LHCN-M2 (cell line): ENCODE results near the gene PKIB. TPM values are rescaled to one million over a fixed set of nuclear protein-coding genes. Genes with fewer than 3 reads are reported as not detected.
"Not testable (repeated sequence)": the region's sequence is repeated elsewhere in the genome, so short reads cannot be mapped to it uniquely, and the experiment has no call there.

Experiments
- DNase-seq: peaks from one replicate; pipeline ENCODE4 v3.0.0-alpha.2; 2012; ENCODE audit warnings: low read depth
- total RNA-seq: library from RNA; depleted of rRNA; stranded (reverse); fragments of >200 nt; gene quantifications from 2 replicates; pipeline ENCODE4 v1.2.3, GENCODE V29; 2014; rRNA removed

The PKIB gene
- total RNA-seq, 1 experiment from 2014 or later, result 0.57 TPM

- not testable (repeated sequence) for DNase-seq
Measured at GRCh38 chr6:122744856-122745255, 134.7 kb downstream of the PKIB start.

DNA sequence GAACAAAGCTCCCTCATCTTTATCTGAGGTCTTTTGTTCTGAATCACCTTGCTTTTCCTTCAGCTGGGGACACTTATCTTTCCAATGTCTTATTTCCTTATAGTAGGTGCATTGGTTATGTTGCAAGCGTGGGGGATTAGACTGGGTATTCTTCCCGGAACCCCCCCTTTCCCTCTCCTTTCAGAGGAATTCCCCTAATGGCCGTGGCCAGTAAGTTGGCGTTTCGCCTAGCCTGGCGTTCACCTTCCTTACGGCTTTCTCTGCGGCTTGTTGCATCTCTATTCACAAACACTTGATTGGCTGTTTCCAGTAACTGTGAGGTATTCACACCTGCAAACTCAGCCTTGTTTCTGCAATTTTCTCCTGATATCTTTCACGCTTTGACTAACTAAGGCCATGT is 136.5 kb downstream of the PKIB start:
- no peak for DNase-seq

DNA sequence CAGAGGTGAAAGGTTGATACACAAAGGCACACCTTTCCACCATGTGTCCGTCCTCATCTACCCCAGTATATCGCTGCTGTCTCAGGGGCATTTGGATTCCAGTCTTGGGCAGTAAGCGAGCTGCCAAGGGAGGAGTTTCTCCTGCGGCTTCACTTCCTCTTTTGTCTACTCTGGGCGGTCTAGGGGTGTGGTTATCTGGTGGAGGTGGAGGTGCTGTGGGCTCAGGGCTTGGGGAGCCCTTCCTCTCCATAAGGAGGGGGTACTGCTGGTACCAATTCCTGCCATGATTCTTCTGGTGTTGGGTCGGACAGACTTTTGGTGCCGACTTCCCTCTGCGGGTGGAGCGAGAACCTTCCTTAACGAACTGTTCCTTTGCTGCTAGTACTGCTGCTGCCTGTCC is 137.4 kb downstream of the PKIB start:
- no peak for DNase-seq

DNA sequence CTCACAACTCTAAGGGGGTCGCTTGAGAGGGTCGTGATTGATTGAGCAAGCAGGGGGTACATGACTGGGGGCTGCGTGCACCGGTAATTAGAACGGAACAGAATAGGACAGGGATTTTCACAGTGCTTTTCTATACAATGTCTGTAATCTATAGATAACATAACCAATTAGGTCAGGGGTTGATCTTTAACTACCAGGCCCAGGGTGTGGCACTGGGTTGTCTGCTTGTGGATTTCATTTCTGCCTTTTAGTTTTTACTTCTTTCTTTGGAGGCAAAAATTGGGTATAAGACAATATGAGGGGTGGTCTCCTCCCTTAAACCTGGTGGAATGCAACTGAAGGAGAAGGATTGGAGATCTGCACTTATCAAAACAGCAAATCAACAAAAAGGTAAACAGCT is 138.7 kb downstream of the PKIB start:
- not testable (repeated sequence) for DNase-seq

DNA sequence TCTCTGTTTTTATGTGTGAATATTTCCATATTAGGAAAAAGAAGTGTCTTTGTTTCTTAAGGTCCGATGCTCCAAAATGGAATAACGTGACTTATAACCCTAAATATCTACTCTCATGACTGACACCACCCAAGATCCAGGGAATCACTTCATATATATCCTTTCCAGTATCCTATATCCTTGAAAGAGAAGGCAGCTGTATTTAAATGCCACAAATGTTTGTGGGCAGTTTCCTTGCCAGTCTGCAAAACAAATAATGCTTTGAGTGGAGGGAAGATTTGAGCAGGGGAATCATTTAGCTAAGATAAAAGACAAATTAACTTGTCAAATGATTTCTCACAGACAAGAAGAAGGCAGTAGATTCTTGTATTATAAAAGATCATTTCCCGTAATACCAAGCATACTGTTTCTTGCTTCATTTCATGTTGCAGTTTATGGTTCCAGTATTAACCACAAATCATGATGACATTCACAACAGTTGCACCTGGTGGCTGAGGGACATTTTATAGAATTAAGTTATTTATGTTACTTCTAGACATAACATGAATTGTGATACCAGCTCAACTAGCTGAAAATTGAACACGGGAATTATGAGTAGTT is 139.3 kb downstream of the PKIB start:
- DNase-seq, result peak; percentile 13

GRCh38 chr6:122751326-122751725 is 141.1 kb downstream of the PKIB start:
- no peak for DNase-seq

DNA sequence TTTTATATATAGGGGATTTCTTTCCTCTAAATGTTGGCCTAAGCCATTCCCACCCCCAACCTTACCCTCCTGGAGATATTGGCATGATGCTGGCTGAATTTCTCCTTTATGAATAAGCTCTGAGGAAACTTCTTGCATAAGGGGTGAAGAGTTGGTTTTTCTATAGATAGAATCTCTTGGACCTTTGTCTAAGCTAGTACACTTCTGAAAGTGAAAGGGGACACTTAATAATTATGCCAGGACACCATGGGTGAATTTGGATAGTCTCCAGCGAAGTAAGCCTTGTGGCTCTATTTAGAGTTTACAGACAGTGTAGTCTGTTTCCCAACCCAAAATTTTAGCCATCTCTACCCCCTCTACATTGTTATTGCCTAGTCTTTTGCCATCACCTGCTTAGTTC is 142.3 kb downstream of the PKIB start:
- DNase-seq, result no peak

- no peak for DNase-seq
Measured at GRCh38 chr6:122753000-122753687, 142.9 kb downstream of the PKIB start.

GRCh38 chr6:122753688-122754056 is 143.5 kb downstream of the PKIB start:
- peak; percentile 68 for DNase-seq

DNA sequence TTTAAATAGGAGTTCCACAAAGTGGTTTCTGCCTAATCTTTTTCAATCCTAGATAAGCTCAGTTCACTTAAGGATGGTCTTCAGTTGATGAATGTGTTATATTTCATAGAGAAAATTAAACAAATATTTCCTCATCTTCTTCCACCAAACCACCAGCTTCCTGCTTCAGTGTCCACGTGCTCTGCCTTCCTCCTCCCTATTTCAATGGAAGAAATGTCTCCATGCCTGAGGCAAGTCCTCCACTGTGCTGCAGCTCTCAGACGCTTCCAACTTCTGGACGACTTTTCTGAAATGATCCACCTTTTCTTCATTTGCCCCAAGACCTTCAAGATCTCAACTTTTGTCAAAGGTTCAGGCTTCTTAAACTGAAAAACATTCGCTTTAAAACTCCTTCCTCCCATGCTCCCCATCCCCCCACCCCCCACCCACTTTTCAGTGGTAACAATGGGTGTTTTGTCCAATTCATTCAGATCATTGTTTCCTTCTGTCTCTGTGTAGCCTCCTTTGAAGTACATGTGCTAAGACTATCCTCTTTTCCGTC is 144.1 kb downstream of the PKIB start:
- DNase-seq, result peak; percentile 3

GRCh38 chr6:122755901-122756300 is 145.7 kb downstream of the PKIB start:
- no peak for DNase-seq

DNA sequence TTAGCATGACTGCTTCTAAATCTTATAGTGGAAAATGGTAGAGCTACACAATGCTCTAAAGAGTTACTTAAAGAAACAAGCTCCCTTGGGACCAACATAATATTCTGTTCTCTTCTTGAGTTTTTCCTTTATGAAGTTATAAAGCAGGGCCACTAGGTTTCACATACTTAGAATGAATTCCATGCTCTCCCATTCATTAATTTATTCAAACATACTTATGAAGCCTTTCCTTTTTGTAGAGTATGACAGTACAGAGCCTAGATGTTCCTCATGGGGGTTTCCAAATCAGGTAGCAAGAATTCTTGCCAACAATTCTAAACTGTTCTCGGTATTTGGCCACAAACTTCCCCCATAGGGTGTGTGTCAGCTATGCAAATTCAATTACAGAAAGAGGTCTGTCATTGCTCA is 148.7 kb downstream of the PKIB start:
- no peak for DNase-seq

GRCh38 chr6:122760330-122760729 is 150.1 kb downstream of the PKIB start:
- DNase-seq, result no peak

DNA sequence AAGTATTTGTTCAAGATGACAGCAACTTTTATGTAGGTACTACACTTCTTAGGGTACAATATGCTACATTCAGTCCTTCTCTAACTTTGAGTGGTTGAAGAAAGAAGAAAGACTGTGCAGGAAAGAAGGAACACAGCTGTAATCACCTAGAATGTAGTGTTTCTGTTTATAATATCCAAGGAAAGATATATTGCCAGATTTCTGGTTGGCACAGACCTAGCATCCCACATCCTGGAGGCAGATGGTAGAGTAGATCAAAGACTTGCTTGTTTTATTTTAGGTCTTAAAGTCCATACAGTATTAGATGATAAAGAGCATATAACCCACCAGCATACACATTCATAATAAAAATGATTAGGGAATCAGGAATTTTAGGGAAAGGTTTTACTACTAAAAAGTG is 156.1 kb downstream of the PKIB start:
- DNase-seq, result no peak

DNA sequence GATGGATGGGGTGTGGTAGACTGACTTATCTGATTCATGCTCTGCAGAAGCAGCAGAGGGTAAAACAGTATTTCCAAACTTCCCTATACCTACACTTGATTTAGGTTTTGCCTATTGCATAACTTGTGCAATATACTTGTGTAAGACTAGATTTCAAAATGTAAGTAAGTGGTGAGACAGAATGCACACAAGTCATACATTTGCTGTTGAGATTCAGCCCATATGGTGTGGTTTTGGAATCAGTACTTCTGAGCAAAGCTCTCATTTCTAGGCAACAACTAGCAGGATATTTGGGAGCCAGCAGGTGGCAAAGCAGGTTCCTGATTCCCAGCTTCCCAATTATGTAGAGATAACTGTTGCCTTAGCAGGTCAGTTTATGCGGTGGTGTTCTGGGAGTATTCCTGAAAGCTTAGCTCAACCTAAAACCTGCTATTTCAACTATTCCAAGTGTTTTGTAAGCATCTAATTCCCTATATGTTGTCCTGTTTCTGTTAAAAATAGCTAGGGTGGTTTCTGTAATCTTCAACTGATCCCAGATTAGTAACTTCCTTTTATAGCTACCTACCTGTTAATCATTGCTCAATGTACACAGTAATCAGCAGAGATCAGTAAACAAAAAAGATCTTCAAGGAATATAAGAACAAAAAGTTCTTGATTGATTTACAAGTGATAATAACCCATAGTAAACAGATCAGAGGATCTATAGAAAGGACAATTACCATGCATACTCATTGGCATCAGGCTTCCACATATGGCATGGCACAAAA is 160.8 kb downstream of the PKIB start:
- no peak for DNase-seq

DNA sequence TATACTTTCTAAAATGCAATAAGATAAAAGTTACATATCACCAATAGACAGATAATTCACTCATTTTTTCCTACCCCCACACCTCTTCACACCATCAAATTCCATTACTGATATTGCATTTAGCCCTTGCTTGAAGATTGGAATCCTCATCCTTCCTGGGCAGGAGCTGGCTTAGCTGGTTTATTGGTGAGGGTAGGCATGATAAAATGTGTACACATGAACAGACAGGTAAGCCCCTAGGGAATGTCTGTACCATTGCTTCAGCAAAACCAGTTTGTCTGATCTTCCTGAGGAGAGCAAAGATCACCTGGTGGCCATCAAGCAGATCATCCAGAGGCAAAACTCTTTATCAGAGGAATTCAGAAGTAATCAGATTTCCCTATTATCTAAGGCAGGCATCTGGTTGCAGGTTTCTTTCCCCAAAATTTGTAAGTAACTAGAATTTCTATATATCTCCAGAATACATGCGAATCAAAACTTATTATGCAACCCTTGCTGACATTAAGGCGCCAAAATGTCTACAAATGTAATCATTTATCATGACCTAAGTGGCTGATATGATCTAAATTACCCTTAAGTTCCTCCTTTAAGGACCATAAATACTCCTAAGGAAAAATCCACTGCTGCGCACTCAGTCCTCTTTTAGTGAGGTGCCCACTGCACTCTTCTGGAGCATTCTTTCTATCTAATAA is 162.7 kb downstream of the PKIB start:
- DNase-seq, result no peak

Other genes starting within 250 kb of the PKIB start
- gene HSF2, start 210.8 kb upstream of the PKIB start, total RNA-seq, result 23.8 and 28.9 TPM in 2 replicates
- gene SERINC1, start 138.6 kb upstream of the PKIB start, total RNA-seq, result 163 and 180 TPM in 2 replicates
- not detected in 2 replicates for gene FABP7, start 169.3 kb downstream of the PKIB start, total RNA-seq
- gene SMPDL3A, start 178.9 kb downstream of the PKIB start, total RNA-seq, result 10.0 and 13.4 TPM in 2 replicates